Natural killer cell (primary cell): ENCODE measurements around the gene ANXA2. TPM values are rescaled to one million over a fixed set of nuclear protein-coding genes. Genes with fewer than 3 reads are reported as not detected.

Experiments used
- ATAC-seq, 3 donors: fragments of 150-1000 bp in 2 of 3; fragments of 200-7000 bp in 1 of 3; cut with Tn5 transposase; 1 replicate in 1 of 3; 2 replicates in 2 of 3; pipeline ENCODE4 v1.10.0; 2021; ENCODE audit warnings: mild to moderate bottlenecking in 2 of 3, moderate library complexity in 2 of 3
- DNase-seq, 2 donors: peaks; one replicate each; pipeline versions ENCODE4 v3.0.0 to v3.0.0-alpha.2; 2013 to 2021; ENCODE audit warnings: mixed read lengths in 1 of 2
- H3K27ac ChIP-seq: one replicate; pipeline ENCODE4 v1.5.1; 2013; ENCODE audit warnings: mild to moderate bottlenecking, low read length
- H3K27me3 ChIP-seq: one replicate; pipeline ENCODE4 v1.6.1; 2013; ENCODE audit warnings: low read length; ENCODE audit not compliant: control insufficient read depth, insufficient read depth
- H3K36me3 ChIP-seq: one replicate; pipeline ENCODE4 v1.6.1; 2013; ENCODE audit warnings: low read length; ENCODE audit not compliant: control insufficient read depth, insufficient read depth
- H3K4me1 ChIP-seq: one replicate; pipeline ENCODE4 v1.6.1; 2013; ENCODE audit warnings: low read length; ENCODE audit not compliant: control insufficient read depth, insufficient read depth
- H3K4me3 ChIP-seq: one replicate; pipeline ENCODE4 v1.5.1; 2013; ENCODE audit warnings: low read length
- H3K9me3 ChIP-seq: one replicate; pipeline ENCODE4 v1.6.1; 2013; ENCODE audit warnings: low read length; ENCODE audit not compliant: control insufficient read depth, insufficient read depth
- H3K27ac Mint-ChIP-seq, 2 donors: one replicate each; pipeline ENCODE4 v1.8.0; 2022; ENCODE audit warnings: mild to moderate bottlenecking in 2 of 2, mixed read lengths in 2 of 2, moderate library complexity in 1 of 2
- H3K27me3 Mint-ChIP-seq, 2 donors: one replicate each; pipeline ENCODE4 v1.8.0; 2022; ENCODE audit warnings: low read depth in 2 of 2, mixed read lengths in 2 of 2
- H3K36me3 Mint-ChIP-seq: one replicate; pipeline ENCODE4 v1.8.0; 2022; ENCODE audit warnings: mixed read lengths
- H3K4me1 Mint-ChIP-seq, 2 donors: one replicate each; pipeline ENCODE4 v1.8.0; 2022; ENCODE audit warnings: mixed read lengths in 2 of 2
- H3K4me3 Mint-ChIP-seq: one replicate; pipeline ENCODE4 v1.8.0; 2022; ENCODE audit warnings: mild to moderate bottlenecking, moderate library complexity, mixed read lengths
- H3K9me3 Mint-ChIP-seq, 2 donors: one replicate each; pipeline ENCODE4 v1.8.0; 2022; ENCODE audit warnings: mixed read lengths in 2 of 2
- WGBS: methylation state at CpG from one replicate; pipeline ENCODE4 v1.1.7; 2013; ENCODE audit warnings: missing lambda C conversion rate; ENCODE audit not compliant: insufficient coverage; 5-methylcytosine and 5-hydroxymethylcytosine counted together
- intact Hi-C: fragments of 100-400 bp; cut with micrococcal nuclease; formaldehyde crosslinking; loops from one replicate; pipeline ENCODE4 v1.14.2; 2022
- total RNA-seq, 4 donors: library from RNA; stranded (reverse); fragments of 120-200 nt in 1 of 4; gene quantifications; one replicate each; pipeline versions ENCODE4 v1.2.3 to v1.2.4, GENCODE V29; 2013 to 2022
- TF ChIP-seq, protein P1 (sequence below): fragments of 200-600 bp; IDR thresholded peaks from one replicate; pipeline ENCODE4 v1.8.0; 2022; ENCODE audit warnings: antibody characterized with exemption

Gene ANXA2
- total RNA-seq, 3 donors from 2014 or later (not counting 1 experiment from before 2014, with no cell fraction given) = 132 to 230 (median 155) TPM

DNA sequence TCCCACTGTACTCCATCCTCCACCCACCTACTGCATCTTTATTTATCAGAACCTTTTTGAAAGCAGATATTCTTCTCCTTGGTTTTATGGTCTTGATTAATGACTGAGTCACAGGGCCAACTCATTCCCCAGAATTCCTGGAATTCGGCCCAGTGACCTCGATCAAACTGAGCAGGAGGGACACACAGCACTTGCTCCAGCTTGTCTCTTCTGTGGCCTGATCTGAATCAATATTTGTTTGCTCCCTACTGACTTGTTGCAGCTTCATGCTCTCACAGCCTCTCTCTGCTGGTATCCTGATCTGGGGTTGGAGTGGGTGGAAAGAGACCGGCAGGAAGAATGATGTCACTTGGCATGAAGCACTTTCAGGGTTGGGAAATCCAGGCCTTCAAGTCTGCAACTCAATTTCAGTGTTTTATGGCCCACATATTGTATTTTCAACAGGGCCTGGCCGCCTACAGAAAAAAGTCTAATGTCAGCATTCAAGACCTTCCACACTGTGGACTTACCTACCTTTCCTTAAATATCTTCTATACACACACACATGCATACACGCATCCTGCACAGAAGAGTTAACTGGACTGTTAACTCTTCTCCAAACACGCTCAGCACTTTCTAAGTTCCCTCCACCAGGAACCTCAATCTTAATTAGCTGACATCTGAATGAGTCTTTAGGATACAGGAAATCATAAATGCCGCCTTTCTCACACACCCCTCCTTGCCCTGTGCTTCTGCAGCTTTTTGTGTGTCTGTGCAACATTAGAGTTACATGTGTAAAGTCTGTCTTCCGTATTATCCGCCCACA, 4.6 kb downstream of the ANXA2 start:
- TF ChIP-seq, protein P1, sequence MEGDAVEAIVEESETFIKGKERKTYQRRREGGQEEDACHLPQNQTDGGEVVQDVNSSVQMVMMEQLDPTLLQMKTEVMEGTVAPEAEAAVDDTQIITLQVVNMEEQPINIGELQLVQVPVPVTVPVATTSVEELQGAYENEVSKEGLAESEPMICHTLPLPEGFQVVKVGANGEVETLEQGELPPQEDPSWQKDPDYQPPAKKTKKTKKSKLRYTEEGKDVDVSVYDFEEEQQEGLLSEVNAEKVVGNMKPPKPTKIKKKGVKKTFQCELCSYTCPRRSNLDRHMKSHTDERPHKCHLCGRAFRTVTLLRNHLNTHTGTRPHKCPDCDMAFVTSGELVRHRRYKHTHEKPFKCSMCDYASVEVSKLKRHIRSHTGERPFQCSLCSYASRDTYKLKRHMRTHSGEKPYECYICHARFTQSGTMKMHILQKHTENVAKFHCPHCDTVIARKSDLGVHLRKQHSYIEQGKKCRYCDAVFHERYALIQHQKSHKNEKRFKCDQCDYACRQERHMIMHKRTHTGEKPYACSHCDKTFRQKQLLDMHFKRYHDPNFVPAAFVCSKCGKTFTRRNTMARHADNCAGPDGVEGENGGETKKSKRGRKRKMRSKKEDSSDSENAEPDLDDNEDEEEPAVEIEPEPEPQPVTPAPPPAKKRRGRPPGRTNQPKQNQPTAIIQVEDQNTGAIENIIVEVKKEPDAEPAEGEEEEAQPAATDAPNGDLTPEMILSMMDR = no peak
- intact Hi-C loops = no loop called here
- Mint-ChIP-seq H3K9me3 (no peaks in the 10 kb centered on the region), H3K27ac (peak overlapping the region; percentile 22 to 29), H3K4me3 (no peak overlapping the region), H3K4me1 (peaks cover 56 to 76% of the 10 kb centered on the region in 2 donors), H3K27me3 (no peaks in the 10 kb centered on the region), H3K36me3 (no peaks in the 10 kb centered on the region)
- ATAC-seq (no peak), DNase-seq (no peak)
- no peaks in the 10 kb centered on the region for H3K36me3 ChIP-seq
- H3K27me3 ChIP-seq = no peaks in the 10 kb centered on the region
- peaks cover 35% of the 10 kb centered on the region for H3K4me1 ChIP-seq
- H3K9me3 ChIP-seq = no peaks in the 10 kb centered on the region
- H3K4me3 ChIP-seq = no peak overlapping the region
- WGBS = 92% methylated on average over 8 of the region's 9 CpGs
- peak overlapping the region; percentile 14 for H3K27ac ChIP-seq

DNA sequence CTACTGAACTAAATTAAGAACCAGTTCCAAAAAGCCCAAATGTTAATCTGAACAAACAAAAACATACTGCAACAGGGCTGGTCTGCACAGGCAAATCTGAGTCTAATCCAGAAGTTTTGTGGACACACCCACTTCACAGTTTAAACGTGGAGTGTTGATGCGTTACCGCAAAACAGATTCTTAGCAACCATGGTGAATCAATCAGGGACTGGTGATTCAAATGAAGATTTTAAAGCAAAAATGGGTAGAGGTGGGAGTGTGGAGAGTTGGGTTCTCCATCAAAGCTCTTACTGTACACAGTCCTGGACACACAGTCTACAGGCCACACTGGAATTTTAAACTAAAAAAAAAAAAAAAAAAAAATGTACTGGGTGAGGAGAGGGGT, 5.2 kb downstream of the ANXA2 start:
- Mint-ChIP-seq H3K36me3 (no peaks in the 10 kb centered on the region), H3K27ac (peak overlapping the region in 1 of 2 donors; percentile 29), H3K4me1 (peaks cover 56 to 76% of the 10 kb centered on the region in 2 donors), H3K27me3 (no peaks in the 10 kb centered on the region), H3K9me3 (no peaks in the 10 kb centered on the region), H3K4me3 (no peak overlapping the region)
- WGBS = 32% methylated on average over 3 of the region's 3 CpGs
- Histone ChIP-seq H3K36me3 (no peaks in the 10 kb centered on the region), H3K9me3 (no peaks in the 10 kb centered on the region), H3K27ac (no peak overlapping the region), H3K27me3 (no peaks in the 10 kb centered on the region), H3K4me3 (no peak overlapping the region), H3K4me1 (peaks cover 34% of the 10 kb centered on the region)
- TF ChIP-seq, protein P1 = no peak
- ATAC-seq (no peak), DNase-seq (peak in 1 of 2 donors; percentile 68)
- intact Hi-C loops = no loop called here

DNA sequence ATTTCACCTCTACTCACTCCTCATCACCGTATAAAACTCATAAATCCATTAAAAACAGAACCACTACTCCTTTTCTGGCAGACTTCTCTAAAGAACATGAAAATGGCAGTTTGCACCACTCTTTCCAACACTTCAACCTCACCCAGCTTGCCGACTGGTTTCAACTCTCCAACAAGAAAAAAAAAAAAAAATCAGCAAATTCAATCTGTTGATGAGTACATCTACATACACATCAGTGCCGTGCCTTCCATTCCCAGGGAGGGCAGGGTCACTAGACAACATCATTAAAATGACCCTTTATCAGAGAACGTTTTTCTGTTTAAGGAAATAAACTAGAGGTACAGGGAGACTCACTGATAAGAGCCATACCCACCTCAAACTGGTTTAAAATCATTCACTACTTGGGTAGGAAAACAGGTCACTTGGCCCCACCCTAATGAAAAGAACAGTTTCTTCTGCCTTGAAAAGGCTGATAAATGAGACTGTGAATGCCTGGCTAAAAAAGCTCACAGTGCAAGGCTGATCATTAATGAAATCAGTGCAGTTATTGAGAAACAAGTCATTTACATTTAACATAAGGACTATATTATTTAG, 6.0 kb downstream of the ANXA2 start:
- Histone ChIP-seq H3K9me3 (no peaks in the 10 kb centered on the region), H3K36me3 (no peaks in the 10 kb centered on the region), H3K27me3 (no peaks in the 10 kb centered on the region), H3K4me3 (no peak overlapping the region), H3K27ac (no peak overlapping the region), H3K4me1 (peaks cover 29% of the 10 kb centered on the region)
- H3K4me1 Mint-ChIP-seq = peaks cover 59 to 79% of the 10 kb centered on the region in 2 donors
- no peaks in the 10 kb centered on the region for H3K36me3 Mint-ChIP-seq
- WGBS = 66% methylated on average over 4 of the region's 4 CpGs
- TF ChIP-seq, protein P1 = no peak
- no peaks in the 10 kb centered on the region for H3K27me3 Mint-ChIP-seq
- ATAC-seq (no peak), DNase-seq (no peak)
- H3K4me3 Mint-ChIP-seq = no peak overlapping the region
- H3K9me3 Mint-ChIP-seq = no peaks in the 10 kb centered on the region
- H3K27ac Mint-ChIP-seq = peak overlapping the region in 1 of 2 donors; percentile 78
- intact Hi-C loops = no loop called here
